IMR-90 (cell line): Measurements from ENCODE around the gene PFKL. TPM values are rescaled to one million over a fixed set of nuclear protein-coding genes. Genes with fewer than 3 reads are reported as not detected.

Source experiments
- ATAC-seq: fragments of 200-7000 bp; cut with Tn5 transposase; 2 replicates; pipeline ENCODE4 v1.9.1; 2020; ENCODE audit warnings: low read depth, mild to moderate bottlenecking, moderate library complexity
- BruUV-seq: library from RNA; stranded (reverse); fragments of 400-500 nt; replicated peaks from 2 replicates; lab custom pipeline; 2021; lab: Mats Ljungman, UMichigan
- CTCF ChIA-PET: fragments of 300-600 bp; formaldehyde crosslinking; extraction: SDS; loops from one replicate; lab custom pipeline; 2021; ENCODE audit warnings: antibody characterized with exemption; lab: Yijun Ruan, JAX
- POLR2A ChIA-PET: fragments of 300-600 bp; sonication (Branson Sonifier 250); formaldehyde crosslinking; loops from one replicate; lab custom pipeline; 2022; ENCODE audit warnings: antibody characterized with exemption; ENCODE audit not compliant: unreplicated experiment; lab: Charles Lee
- DNase-seq: peaks from one replicate; pipeline ENCODE4 v3.0.0; 2013
- H2AFZ ChIP-seq: replicated peaks from 2 replicates; pipeline ENCODE3; 2013; ENCODE audit warnings: low read length, mild to moderate bottlenecking; ENCODE audit not compliant: poor library complexity
- H2AK5ac ChIP-seq: 2 replicates; pipeline ENCODE4 v1.6.1; 2013; ENCODE audit warnings: low read depth, low read length, inconsistent platforms
- H2AK9ac ChIP-seq: replicated peaks from 2 replicates; pipeline ENCODE3; 2013; ENCODE audit warnings: mild to moderate bottlenecking, low read depth, low read length, moderate library complexity; ENCODE audit not compliant: poor library complexity
- H2BK120ac ChIP-seq: 2 replicates; pipeline ENCODE4 v1.6.1; 2013; ENCODE audit warnings: low read depth, low read length, inconsistent platforms
- H2BK15ac ChIP-seq: 3 replicates; pipeline ENCODE4 v1.6.1; 2013; ENCODE audit warnings: low read depth, low read length, inconsistent platforms
- H2BK20ac ChIP-seq: 2 replicates; pipeline ENCODE4 v1.6.1; 2013; ENCODE audit warnings: low read depth, mild to moderate bottlenecking, inconsistent platforms, low read length, moderate library complexity
- H2BK5ac ChIP-seq: 2 replicates; pipeline ENCODE4 v1.6.1; 2013; ENCODE audit warnings: mild to moderate bottlenecking, low read depth, low read length, inconsistent platforms; ENCODE audit not compliant: poor library complexity, severe bottlenecking
- H3K14ac ChIP-seq: replicated peaks from 2 replicates; pipeline ENCODE4 v1.6.1; 2013; ENCODE audit warnings: low read depth, low read length, inconsistent platforms
- H3K18ac ChIP-seq: 2 replicates; pipeline ENCODE4 v1.6.1; 2013; ENCODE audit warnings: low read depth, low read length, control low read depth
- H3K23ac ChIP-seq: 2 replicates; pipeline ENCODE4 v1.6.1; 2013; ENCODE audit warnings: low read depth, low read length, inconsistent platforms
- H3K27ac ChIP-seq: 2 replicates; pipeline ENCODE4 v1.5.1; 2013; ENCODE audit warnings: mild to moderate bottlenecking, control low read depth, low read length; ENCODE audit not compliant: insufficient read depth
- H3K27me3 ChIP-seq: 2 replicates; pipeline ENCODE4 v1.6.1; 2013; ENCODE audit warnings: low read length; ENCODE audit not compliant: control insufficient read depth, insufficient read depth
- H3K36me3 ChIP-seq: 2 replicates; pipeline ENCODE4 v1.6.1; 2013; ENCODE audit warnings: low read length, mixed read lengths; ENCODE audit not compliant: control insufficient read depth, insufficient read depth
- H3K4ac ChIP-seq: 2 replicates; pipeline ENCODE4 v1.6.1; 2013; ENCODE audit warnings: low read depth, low read length, inconsistent platforms
- H3K4me1 ChIP-seq: 2 replicates; pipeline ENCODE4 v1.6.1; 2013; ENCODE audit warnings: low read length, mixed read lengths; ENCODE audit not compliant: control insufficient read depth, insufficient read depth
- H3K4me2 ChIP-seq: 2 replicates; pipeline ENCODE4 v1.6.1; 2013; ENCODE audit warnings: low read depth, mild to moderate bottlenecking, control low read depth, low read length, moderate library complexity
- H3K4me3 ChIP-seq: 2 replicates; pipeline ENCODE4 v1.5.1; 2013; ENCODE audit warnings: low read depth, mild to moderate bottlenecking, control low read depth, low read length, moderate library complexity; ENCODE audit not compliant: insufficient read depth
- H3K56ac ChIP-seq: 2 replicates; pipeline ENCODE4 v1.6.1; 2013; ENCODE audit warnings: low read length, inconsistent platforms; ENCODE audit not compliant: insufficient read depth; ENCODE audit errors: extremely low read depth
- H3K79me1 ChIP-seq, 2 experiments: 2 replicates each; pipeline ENCODE4 v1.6.1; 2013; ENCODE audit warnings: low read length in 2 of 2, inconsistent platforms in 1 of 2, low read depth in 1 of 2
- H3K9ac ChIP-seq: 2 replicates; pipeline ENCODE4 v1.6.1; 2013; ENCODE audit warnings: low read depth, low read length, control low read depth
- H3K9me1 ChIP-seq: 2 replicates; pipeline ENCODE4 v1.6.1; 2013; ENCODE audit warnings: low read length, inconsistent platforms; ENCODE audit not compliant: insufficient read depth
- H3K9me3 ChIP-seq: 2 replicates; pipeline ENCODE4 v1.6.1; 2013; ENCODE audit warnings: low read length; ENCODE audit not compliant: control insufficient read depth, insufficient read depth
- H4K20me1 ChIP-seq: 2 replicates; pipeline ENCODE4 v1.6.1; 2013; ENCODE audit warnings: low read length, inconsistent platforms; ENCODE audit not compliant: insufficient read depth
- H4K5ac ChIP-seq: 2 replicates; pipeline ENCODE4 v1.6.1; 2013; ENCODE audit warnings: mild to moderate bottlenecking, low read depth, low read length, control low read depth
- H4K8ac ChIP-seq, 2 experiments: 2 replicates each; pipeline ENCODE4 v1.6.1; 2013; ENCODE audit warnings: low read depth in 2 of 2, low read length in 2 of 2, control low read depth in 1 of 2, inconsistent platforms in 1 of 2
- H4K91ac ChIP-seq: 2 replicates; pipeline ENCODE4 v1.6.1; 2013; ENCODE audit warnings: low read depth, low read length, inconsistent platforms; ENCODE audit not compliant: insufficient read depth
- BHLHE40 ChIP-seq: fragments of 150-350 bp; IDR thresholded peaks from 2 replicates; pipeline ENCODE4 v1.6.1; 2016; ENCODE audit warnings: mild to moderate bottlenecking, low read depth, low read length
- FOS ChIP-seq: fragments of 150-350 bp; IDR thresholded peaks from 2 replicates; pipeline ENCODE4 v1.6.1; 2016; ENCODE audit warnings: low read depth, low read length
- MAFK ChIP-seq: IDR thresholded peaks from 2 replicates; pipeline ENCODE4 v1.6.1; 2012; ENCODE audit warnings: low read depth, low read length, improper control_type of control experiment
- MAZ ChIP-seq: IDR thresholded peaks from 2 replicates; pipeline ENCODE4 v1.6.1; 2012; ENCODE audit warnings: low read depth, mild to moderate bottlenecking, low read length, improper control_type of control experiment, moderate library complexity, borderline replicate concordance
- MXI1 ChIP-seq: IDR thresholded peaks from 2 replicates; pipeline ENCODE4 v1.6.1; 2012; ENCODE audit warnings: low read depth, mild to moderate bottlenecking, low read length, moderate library complexity, borderline replicate concordance
- NFE2L2 ChIP-seq: fragments of 150-350 bp; IDR thresholded peaks from 2 replicates; pipeline ENCODE4 v1.6.1; 2016; ENCODE audit warnings: low read depth, mild to moderate bottlenecking, low read length
- RAD21 ChIP-seq: IDR thresholded peaks from 2 replicates; pipeline ENCODE4 v1.6.1; 2012; ENCODE audit warnings: low read length, improper control_type of control experiment
- RFX5 ChIP-seq: IDR thresholded peaks from 2 replicates; pipeline ENCODE4 v1.8.0; 2012; ENCODE audit warnings: low read depth, mild to moderate bottlenecking, low read length, moderate library complexity
- WGBS, 2 experiments: methylation state at CpG; one replicate each; pipeline versions ENCODE4 v1.1.5 to v1.1.7; 2013; ENCODE audit warnings: missing lambda C conversion rate in 2 of 2; ENCODE audit not compliant: insufficient read length in 1 of 2; ENCODE audit errors: extremely low coverage in 2 of 2; 5-methylcytosine and 5-hydroxymethylcytosine counted together
- dilution Hi-C: fragments of 300-500 bp; cut with HindIII; formaldehyde crosslinking; loops from one replicate; pipeline ENCODE4 v1.14.3; 2018; ENCODE audit warnings: low sequenced_read_pairs; ENCODE audit not compliant: unreplicated experiment
- in situ Hi-C: fragments of 300-500 bp; cut with MboI; formaldehyde crosslinking; loops from 3 replicates; pipeline ENCODE4 v1.14.3; 2019; ENCODE audit warnings: low sequenced_read_pairs, inconsistent platforms, mixed read lengths
- intact Hi-C: fragments of 100-400 bp; cut with micrococcal nuclease; formaldehyde crosslinking; loops from 2 replicates; pipeline ENCODE4 v1.10.0; 2022
- polyA plus RNA-seq, 3 experiments: library from polyadenylated mRNA; depleted of rRNA; stranded (reverse); fragments of >200 nt; gene quantifications; 2 replicates each; pipeline ENCODE4 v1.2.3, GENCODE V29; 2012; ENCODE audit warnings: low replicate concordance in 1 of 3
- total RNA-seq: library from RNA; depleted of rRNA; stranded (reverse); fragments of >200 nt; gene quantifications from 2 replicates; pipeline ENCODE4 v1.2.3, GENCODE V29; 2012
- TF ChIP-seq, protein P1 (sequence below): conservative IDR thresholded peaks from 2 replicates; pipeline ENCODE4 v1.5.1; 2012; ENCODE audit warnings: mild to moderate bottlenecking, low read depth, low read length, improper control_type of control experiment

Gene PFKL
- total and polyA plus RNA-seq, 2 of the 4 experiments (the other 2 are of a cell fraction) = 103 to 126 TPM

DNA sequence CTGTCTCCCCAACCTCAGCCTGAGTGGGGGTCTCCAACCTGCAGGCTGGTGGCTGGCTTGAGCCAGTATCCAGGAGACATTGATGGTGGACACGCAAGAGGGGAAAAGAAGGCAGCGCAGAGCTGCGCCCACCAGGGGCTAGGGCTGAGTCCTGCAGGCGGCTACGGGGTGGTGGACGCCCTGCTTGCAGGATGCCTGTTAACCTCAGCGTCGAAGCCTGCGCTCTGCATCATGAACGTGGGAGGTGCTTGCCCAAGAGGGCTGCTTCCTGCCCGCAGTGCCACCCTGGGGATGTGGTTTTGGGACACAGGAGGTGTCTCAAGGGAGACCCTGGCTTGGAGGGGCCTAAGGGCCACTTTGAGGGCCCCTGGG lies 27.7 kb downstream of the PFKL start:
- H3K9ac ChIP-seq = no peak overlapping the region
- H3K23ac ChIP-seq = no peak overlapping the region
- no peak overlapping the region for H2AK5ac ChIP-seq
- H2BK5ac ChIP-seq = no peak overlapping the region
- no peak overlapping the region for H4K8ac ChIP-seq
- peaks cover 11% of the 10 kb centered on the region for H4K20me1 ChIP-seq
- in situ Hi-C loops (no loop called here), intact Hi-C loops (no loop called here), dilution Hi-C loops (no loop called here)
- no peak overlapping the region for H3K56ac ChIP-seq
- no peak overlapping the region for H3K4me2 ChIP-seq
- ChIA-PET CTCF (no interaction called here), POLR2A (no interaction called here)
- peaks cover 41% of the 10 kb centered on the region for H3K36me3 ChIP-seq
- no peaks in the 10 kb centered on the region for H3K27me3 ChIP-seq
- H4K5ac ChIP-seq = no peak overlapping the region
- H2AFZ ChIP-seq = no peak overlapping the region
- no peak overlapping the region for H3K4ac ChIP-seq
- H3K27ac ChIP-seq = no peak overlapping the region
- H4K91ac ChIP-seq = no peak overlapping the region
- no peak overlapping the region for H2BK15ac ChIP-seq
- WGBS, 2 experiments = no CpG with 5 or more reads among the region's 11 CpGs
- no peaks in the 10 kb centered on the region for H3K79me1 ChIP-seq
- DNase-seq (no peak), ATAC-seq (no peak)
- no peaks in the 10 kb centered on the region for H3K9me3 ChIP-seq
- no peak overlapping the region for H2BK20ac ChIP-seq
- H3K18ac ChIP-seq = no peak overlapping the region
- no peak overlapping the region for H2AK9ac ChIP-seq
- no peak overlapping the region for H3K14ac ChIP-seq
- no TSS peak for BruUV-seq
- H3K4me3 ChIP-seq = no peak overlapping the region
- TF ChIP-seq RFX5 = no peak
- no peak for TF ChIP-seq MAFK
- TF ChIP-seq MXI1 = no peak
- TF ChIP-seq, protein P1, sequence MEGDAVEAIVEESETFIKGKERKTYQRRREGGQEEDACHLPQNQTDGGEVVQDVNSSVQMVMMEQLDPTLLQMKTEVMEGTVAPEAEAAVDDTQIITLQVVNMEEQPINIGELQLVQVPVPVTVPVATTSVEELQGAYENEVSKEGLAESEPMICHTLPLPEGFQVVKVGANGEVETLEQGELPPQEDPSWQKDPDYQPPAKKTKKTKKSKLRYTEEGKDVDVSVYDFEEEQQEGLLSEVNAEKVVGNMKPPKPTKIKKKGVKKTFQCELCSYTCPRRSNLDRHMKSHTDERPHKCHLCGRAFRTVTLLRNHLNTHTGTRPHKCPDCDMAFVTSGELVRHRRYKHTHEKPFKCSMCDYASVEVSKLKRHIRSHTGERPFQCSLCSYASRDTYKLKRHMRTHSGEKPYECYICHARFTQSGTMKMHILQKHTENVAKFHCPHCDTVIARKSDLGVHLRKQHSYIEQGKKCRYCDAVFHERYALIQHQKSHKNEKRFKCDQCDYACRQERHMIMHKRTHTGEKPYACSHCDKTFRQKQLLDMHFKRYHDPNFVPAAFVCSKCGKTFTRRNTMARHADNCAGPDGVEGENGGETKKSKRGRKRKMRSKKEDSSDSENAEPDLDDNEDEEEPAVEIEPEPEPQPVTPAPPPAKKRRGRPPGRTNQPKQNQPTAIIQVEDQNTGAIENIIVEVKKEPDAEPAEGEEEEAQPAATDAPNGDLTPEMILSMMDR = no peak
- TF ChIP-seq BHLHE40 = no peak
- no peak for TF ChIP-seq MAZ
- no peak for TF ChIP-seq RAD21
- TF ChIP-seq FOS = no peak
- TF ChIP-seq NFE2L2 = no peak
- no peaks in the 10 kb centered on the region for H3K9me1 ChIP-seq
- no peak overlapping the region for H2BK120ac ChIP-seq
- no peaks in the 10 kb centered on the region for H3K4me1 ChIP-seq
